ENCODE results near the gene PLCB1. TPM values are rescaled to one million over a fixed set of nuclear protein-coding genes. Genes with fewer than 3 reads are reported as not detected.

The PLCB1 gene
- total RNA-seq, 1 experiment from 2014 or later = 0.06 TPM

DNA sequence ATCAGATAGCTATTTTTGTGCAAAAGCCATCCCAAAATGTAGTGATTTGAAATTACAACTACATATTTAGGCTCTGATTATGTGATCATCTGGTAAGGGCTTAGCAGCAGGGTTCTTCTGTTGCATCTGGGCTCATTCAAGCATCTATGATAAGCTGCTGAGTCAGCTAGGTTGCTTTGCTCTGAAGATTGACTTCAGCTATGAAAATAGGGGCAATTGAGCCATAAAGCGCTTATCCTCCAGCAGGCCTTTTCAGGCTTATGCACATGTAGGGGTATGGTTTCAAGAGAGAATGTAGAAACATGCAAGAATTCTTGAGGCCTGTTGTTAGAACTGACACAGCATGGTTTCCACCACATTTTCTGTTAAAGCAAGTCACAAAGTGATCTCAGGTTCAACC, 114.1 kb downstream of the PLCB1 start:
- DNase-seq (ENCODE audit: low read depth) = no peak

DNA sequence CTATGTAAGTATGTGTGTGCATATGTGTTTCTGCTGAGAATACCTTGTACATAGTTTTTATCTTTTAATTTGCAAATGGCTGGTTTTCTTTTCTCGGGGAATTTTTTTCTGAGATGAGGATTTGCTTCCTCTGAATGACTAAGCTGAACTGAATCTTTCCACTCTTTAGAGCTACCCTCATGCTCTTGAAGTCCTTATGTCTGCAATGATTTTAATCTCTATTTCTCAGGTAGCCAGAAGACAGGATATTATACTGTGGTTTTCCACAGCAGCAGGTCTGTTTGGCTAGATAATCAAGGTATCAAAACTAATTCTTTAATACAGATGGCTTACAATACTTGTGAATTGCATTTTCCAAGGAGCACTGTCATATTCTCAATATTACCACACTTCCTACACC, 114.7 kb downstream of the PLCB1 start:
- DNase-seq (ENCODE audit: low read depth) = no peak

GRCh38 chr20:8248051-8248450, 116.0 kb downstream of the PLCB1 start:
- DNase-seq (ENCODE audit: low read depth) = no peak

- DNase-seq (ENCODE audit: low read depth) = no peak
These were observed 117.6 kb downstream of the PLCB1 start for GRCh38 chr20:8249634-8250033.

DNA sequence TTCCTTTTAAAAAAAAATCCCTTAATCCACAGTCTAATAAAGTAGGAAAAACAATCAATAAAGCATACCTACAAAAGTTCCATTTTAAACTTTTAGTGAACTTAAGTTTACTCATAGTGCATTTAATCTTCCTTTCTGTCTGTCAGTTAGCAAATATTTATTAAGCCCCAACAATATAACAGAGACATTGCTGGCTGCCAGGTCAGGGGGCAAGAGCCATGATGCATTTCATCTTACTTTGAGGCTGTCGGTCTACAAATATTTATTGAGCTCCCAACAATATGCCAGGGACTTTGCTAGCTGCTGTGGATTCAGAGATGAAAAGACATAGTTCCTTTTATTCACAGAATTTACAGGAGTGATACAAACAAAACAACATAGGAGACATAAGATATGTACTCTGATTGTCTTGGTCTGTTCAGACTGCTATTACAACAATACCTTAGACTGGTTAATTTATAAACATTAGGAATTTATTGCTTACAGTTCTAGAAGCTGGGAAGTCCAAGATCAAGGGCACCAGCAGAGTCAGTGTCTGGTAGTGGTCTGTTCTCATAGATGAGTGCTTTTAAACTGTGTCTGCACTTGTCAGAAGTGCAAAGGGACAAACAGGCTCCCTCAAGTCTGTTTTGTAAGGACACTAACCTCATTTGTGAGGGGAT, 118.6 kb downstream of the PLCB1 start:
- DNase-seq (ENCODE audit: low read depth) = no peak

GRCh38 chr20:8251201-8251575, 119.1 kb downstream of the PLCB1 start:
- DNase-seq (ENCODE audit: low read depth) = no peak

- no peak for DNase-seq (ENCODE audit: low read depth)
These were observed 123.0 kb downstream of the PLCB1 start for GRCh38 chr20:8254911-8255582.

DNA sequence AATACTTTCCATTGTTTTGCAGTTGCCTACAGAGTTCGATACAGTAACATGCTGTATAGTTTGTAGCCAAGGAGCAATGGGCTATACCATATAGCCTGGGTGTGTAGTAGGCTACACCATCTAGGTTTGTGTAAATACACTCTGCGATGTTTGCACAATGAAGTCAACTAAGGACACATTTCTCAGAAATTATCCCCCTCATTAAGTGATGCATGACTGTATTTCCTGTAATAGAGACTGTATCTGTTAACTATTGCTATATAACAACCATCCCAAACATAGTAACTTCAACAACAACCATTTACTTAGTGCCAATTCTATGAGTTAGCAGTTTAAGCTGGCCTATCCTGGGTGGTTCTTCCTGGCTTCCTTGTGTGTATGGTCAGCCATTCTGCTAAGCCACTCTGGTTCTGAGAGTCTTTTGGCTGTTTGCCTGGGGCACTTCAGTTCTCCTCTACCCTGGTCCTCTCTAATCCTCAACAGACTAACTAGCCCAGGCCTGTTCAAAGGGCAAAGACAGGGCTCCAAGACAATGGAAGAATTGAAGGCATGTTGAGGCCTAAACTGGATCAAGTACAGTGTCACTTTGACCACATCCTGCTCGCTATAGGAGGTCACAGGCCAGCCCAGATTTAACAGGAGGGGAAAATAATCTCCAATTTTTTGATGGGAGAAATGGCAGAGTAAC, 124.0 kb downstream of the PLCB1 start:
- DNase-seq (ENCODE audit: low read depth) = no peak

DNA sequence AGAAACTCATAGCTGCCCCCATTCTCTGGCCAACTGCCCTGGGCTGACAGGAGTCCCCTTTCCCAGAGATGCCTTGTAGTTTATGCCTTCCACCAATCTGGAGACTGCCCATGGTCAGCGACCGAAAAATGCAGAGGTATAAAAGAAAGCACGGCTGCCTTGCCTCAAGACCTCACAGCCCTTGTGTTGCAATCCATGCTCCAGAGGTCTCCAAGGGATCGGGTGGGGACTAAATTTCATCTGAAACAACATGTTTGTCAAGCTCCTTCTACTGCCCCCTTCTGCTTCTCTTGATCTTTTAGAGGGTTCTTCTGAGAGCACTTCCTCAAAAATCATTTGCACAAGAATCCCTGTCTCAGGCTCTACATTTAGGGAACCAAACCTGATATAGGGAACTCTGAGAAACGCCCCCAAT, 128.8 kb downstream of the PLCB1 start:
- DNase-seq (ENCODE audit: low read depth) = no peak

GRCh38 chr20:8262721-8263120, 130.7 kb downstream of the PLCB1 start:
- no peak for DNase-seq (ENCODE audit: low read depth)

DNA sequence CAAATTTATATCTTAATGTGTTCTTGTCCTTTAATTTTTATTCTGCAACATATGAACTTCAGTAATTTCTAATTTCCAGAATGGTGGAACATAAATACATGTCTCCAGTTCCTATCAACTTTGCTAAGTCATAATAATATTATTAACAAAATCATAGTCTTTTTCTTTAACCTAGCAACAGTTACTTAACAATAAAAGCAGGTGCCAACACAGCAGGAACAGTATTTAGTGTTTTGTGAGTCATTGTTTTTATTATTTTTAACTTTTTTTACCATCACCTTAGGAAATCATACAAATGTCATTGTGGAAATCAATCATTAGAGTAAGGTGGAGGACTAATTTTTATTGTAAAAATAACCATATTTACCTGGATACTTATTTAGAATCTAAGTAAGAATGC, 133.5 kb downstream of the PLCB1 start:
- no peak for DNase-seq (ENCODE audit: low read depth)

DNA sequence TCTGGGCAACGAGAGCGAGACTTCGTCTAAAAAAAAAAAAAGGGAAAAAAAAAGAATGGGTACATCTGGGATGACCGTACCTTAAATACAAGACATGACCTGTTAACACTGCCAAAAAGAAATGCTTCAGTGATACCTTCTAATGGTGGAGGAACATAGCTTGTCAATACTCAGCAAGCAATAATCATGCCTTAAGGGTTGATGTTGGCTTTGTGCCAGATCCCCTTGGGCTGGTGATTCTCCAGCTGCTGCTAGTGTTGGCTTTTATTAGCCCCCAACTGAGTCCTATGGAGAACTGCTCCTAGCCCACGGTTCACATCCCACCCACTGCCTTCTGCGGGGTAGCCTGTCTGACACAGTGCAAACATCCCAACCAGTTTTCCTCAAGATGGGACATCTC, 134.9 kb downstream of the PLCB1 start:
- DNase-seq (ENCODE audit: low read depth) = no peak

GRCh38 chr20:8271727-8272126, 139.7 kb downstream of the PLCB1 start:
- no peak for DNase-seq (ENCODE audit: low read depth)

DNA sequence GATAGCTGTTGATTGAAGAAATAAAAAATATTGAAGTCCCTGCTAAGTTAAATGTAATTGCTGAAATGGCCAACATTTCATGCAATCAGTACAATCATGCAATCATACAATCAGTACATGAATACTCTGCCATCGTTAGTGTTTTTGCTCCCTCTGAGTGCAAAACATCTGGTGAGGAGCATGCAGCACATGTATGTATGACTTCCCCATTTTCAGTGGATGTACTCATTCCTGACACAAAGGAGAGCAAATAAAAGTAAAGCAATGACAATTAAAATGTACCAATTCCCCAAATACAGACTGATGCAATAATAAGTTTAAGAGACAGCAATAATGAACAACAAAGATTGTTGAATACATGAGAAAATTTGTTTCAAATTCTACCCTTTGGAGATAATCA, 140.7 kb downstream of the PLCB1 start:
- no peak for DNase-seq (ENCODE audit: low read depth)

DNA sequence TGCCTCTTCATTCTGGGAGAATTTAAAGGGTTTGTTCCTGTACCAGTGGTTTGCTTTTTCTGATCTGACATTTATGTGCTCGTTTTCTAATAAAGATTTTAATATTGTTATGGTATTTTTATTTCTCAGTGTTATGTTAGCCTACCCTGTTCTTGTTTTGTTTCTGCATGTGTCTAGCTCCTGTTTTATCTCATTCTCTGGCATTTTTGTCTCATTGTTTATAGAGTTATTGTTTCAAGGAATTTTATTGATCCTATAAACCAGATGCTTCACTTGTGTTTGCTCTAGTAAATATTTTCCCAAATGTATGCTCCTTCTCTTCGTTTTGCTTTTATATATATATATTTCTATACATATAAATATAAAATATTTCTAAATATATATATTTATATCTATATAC, 152.8 kb downstream of the PLCB1 start:
- DNase-seq (ENCODE audit: low read depth) = no peak

DNA sequence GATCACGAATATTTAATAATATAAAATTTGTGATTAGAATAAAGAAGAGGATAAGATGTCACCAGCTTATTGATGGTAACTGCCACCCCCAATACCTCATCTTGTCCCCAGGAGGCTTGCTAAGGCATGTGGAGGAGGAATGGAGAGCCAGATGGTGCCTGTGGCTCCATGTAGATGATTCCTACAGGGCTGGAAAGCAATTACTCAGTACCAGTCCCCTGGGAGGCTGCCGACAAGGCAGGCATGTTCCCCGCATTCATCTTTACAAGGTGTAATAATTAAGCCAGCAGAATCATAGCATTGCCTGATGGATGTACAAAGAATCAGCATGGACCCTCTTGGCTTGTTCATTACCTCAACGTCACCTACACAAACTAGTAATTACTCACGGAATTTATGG, 155.3 kb downstream of the PLCB1 start:
- DNase-seq (ENCODE audit: low read depth) = no peak

- no peak for DNase-seq (ENCODE audit: low read depth)
These were observed 159.1 kb downstream of the PLCB1 start for GRCh38 chr20:8291200-8291599.

DNA sequence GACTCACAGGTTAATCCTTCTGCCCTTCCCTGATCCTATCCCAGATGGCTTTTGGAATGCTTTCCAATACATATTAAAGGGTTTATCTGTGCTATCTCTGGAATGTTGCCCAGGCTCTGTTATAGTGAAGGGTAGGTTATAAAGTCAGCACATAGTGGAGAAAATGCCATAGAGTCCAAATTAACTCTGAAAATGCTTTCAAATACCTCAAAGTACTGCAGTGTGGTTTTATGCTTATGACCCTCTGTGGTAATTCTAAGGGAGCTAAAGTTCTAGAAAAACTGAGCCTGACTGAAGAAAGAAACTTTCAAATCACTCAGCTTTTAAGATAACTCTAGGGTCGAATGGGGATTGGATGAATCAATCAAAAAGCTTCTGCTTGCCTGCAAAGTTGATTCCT, 159.8 kb downstream of the PLCB1 start:
- DNase-seq (ENCODE audit: low read depth) = no peak

DNA sequence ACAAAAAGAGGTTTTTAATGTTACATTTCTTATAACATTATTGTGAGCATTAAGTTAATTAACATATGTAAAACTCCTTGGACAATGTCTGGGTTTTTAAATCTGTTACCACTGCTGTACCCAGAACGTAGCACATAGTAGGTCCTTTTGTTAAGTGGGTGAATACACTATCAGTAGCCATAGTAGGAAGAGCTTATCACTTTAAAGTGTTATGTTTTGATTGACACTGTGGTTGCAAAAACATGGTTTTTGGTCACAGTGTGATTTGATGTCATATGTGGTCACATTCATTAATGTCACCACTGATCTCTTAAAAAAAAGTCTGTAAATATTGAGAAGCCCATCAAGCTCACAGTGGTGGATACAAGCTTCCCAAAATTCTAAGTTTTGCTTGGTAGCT, 160.7 kb downstream of the PLCB1 start:
- DNase-seq (ENCODE audit: low read depth) = no peak

DNA sequence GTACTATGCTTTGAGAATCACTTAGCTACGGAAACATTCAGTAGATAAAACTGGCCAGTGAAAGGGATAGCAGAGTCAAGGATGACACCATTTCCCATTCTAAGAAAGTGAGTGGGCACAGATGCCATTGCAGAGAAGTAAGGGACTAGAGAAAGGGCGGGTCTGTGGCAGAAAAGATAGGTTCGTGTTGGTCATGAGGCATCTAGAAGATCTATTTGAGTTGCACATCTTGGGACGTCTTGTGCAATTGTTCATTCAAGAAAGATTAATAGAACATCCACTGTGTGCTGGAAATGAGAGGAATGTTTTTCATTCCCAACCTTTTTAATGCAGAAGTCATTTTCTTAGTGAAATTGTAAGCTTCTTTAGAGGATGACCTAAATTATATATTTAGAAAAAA, 161.7 kb downstream of the PLCB1 start:
- DNase-seq (ENCODE audit: low read depth) = no peak

GRCh38 chr20:8296536-8296935, 164.5 kb downstream of the PLCB1 start:
- DNase-seq (ENCODE audit: low read depth) = no peak

DNA sequence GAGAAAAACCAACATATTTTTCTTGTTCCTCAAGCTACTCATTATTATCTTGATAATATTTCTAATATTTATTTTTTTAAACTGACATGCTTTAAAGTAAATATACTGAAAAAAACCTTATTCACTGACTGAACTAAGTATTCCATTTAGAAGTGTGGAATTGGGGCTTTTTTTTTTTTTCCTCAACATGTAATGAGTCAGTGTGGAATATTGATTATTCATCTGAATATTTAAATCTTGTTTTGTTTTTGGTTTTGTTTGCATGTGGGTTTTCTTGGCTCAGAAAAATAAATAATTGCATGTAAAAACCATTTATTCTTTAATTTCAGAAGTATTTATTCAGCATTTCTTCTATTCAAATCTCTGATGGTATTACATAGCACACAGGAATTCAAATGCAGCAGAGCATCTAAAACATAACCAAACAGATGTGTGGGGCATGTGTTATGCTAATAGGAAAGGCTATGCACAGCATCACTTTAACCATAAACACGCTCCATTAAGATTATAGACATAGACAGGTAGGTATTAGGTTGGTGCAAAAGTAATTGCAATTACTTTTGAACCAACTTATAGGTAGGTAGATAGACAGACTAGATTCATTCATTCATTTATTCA, 166.5 kb downstream of the PLCB1 start:
- no peak for DNase-seq (ENCODE audit: low read depth)

GRCh38 chr20:8299921-8300320, 167.9 kb downstream of the PLCB1 start:
- DNase-seq (ENCODE audit: low read depth) = no peak
